Esophagus mucosa (tissue), 1 donor: Measurements from ENCODE around the gene AGBL2. TPM values are rescaled to one million over a fixed set of nuclear protein-coding genes. Genes with fewer than 3 reads are reported as not detected.
"Not testable (repeated sequence)": the region's sequence is repeated elsewhere in the genome, so short reads cannot be mapped to it uniquely, and the experiment has no call there.

ENCODE experiments used
- ATAC-seq: fragments of 200-7000 bp; cut with Tn5 transposase; one replicate; pipeline ENCODE4 v1.9.1; 2020
- total RNA-seq: library from RNA; stranded (reverse); gene quantifications from one replicate; pipeline ENCODE4 v1.2.4, GENCODE V29; 2023
- donor health status: DM: yes; HTN: yes; CAD: no.

AGBL2 gene, protein sequence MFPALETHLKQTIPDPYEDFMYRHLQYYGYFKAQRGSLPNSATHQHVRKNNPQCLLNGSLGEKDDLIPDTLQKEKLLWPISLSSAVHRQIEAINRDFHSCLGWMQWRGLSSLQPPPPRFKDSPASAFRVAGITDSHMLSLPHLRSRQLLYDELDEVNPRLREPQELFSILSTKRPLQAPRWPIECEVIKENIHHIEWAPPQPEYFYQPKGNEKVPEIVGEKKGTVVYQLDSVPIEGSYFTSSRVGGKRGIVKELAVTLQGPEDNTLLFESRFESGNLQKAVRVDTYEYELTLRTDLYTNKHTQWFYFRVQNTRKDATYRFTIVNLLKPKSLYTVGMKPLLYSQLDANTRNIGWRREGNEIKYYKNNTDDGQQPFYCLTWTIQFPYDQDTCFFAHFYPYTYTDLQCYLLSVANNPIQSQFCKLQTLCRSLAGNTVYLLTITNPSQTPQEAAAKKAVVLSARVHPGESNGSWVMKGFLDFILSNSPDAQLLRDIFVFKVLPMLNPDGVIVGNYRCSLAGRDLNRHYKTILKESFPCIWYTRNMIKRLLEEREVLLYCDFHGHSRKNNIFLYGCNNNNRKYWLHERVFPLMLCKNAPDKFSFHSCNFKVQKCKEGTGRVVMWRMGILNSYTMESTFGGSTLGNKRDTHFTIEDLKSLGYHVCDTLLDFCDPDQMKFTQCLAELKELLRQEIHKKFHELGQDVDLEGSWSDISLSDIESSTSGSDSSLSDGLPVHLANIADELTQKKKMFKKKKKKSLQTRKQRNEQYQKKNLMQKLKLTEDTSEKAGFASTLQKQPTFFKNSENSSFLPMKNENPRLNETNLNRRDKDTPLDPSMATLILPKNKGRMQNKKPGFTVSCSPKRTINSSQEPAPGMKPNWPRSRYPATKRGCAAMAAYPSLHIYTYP
- 1.1 TPM for total RNA-seq

DNA sequence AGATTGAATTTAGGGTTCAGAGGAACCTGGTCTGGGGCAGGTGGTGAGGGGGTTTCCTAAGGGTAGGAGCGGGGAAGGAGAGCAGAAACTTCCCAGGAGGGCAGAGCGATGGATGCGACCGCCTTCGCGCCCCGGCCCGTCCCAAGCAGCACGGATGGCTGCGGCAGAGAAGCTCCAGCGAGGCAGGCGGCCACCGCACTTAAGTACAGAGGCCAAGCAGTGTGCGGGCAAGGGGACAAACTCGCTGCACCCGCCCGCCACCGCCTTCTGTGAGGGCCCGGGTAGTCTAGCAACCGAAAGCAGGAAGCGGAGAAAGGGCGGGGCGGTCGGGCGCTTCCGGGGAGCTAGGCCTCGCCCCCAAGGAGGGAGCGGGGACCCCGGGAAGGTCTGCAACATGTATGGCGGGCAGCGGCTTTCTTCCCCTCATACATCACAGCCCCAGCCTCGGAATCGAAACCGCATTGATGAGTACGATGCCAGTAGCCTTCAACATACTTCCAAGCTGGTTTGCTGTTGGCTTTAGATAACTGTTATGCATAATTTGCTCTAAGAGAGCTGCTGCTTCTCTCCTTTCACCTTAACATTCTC, at the start of gene AGBL2:
TSS of gene AGBL2 (minus strand) at position 288 of the 588 bp plus-strand sequence. CDS start 719 bp downstream, outside the sequence.
- ATAC-seq = peak; percentile 86

DNA sequence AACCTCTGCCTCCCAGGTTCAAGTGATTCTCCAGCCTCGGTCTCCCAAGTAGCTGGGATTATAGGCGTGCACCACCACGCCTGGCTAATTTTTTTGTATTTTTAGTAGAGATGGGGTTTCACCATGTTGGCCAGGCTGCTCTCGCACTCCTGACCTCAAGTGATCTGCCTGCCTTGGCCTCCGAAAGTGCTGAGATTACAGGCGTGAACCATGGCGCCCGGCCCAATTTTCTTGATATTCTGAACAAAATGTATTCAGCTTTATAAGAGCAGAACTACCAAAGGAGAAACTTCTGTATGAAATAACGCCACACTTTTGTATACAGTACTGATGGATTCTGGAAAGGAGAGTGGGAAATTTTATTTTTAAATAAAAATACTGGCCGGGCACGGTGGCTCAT, 44.1 kb upstream of the AGBL2 start:
- ATAC-seq = not testable (repeated sequence)

- ATAC-seq = no peak
Observed at GRCh38 chr11:47756208-47756607, 41.0 kb upstream of the AGBL2 start.

DNA sequence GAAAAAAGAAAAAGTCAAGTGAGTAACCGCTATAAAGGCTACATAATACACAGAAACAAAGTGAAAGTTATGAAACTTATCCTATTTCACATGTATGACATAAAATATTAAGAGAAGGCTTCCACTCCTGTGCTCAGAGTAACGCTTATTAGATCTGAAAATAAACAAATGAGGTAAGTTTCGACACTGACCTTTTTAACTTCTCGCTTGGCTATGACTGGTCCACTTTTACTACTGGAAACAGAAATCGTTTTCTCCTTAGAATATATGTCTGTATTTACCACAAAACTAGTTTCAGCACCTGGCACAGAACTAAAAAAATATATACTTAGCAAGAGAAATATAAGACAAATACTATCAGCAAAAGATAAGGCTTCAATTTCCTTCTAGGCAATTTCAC, 35.6 kb upstream of the AGBL2 start:
- no peak for ATAC-seq

DNA sequence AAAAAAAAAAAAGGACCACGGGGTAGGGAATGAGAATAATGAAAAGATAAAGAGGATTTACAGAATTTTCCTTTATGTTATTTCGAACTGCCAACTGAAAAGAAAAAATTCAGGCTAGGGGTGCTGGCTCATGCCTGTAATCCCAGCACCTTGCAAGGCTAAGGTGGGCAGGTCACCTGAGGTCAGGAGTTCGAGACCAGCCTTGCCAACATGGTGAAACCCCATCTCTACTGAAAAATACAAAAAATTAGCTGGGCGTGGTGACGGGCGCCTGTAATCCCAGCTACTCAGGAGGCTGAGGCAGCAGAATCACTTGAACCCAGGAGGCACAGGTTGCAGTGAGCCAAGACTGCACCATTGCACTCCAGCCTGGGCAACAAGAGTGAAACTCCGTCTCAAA, 27.3 kb upstream of the AGBL2 start:
- not testable (repeated sequence) for ATAC-seq

DNA sequence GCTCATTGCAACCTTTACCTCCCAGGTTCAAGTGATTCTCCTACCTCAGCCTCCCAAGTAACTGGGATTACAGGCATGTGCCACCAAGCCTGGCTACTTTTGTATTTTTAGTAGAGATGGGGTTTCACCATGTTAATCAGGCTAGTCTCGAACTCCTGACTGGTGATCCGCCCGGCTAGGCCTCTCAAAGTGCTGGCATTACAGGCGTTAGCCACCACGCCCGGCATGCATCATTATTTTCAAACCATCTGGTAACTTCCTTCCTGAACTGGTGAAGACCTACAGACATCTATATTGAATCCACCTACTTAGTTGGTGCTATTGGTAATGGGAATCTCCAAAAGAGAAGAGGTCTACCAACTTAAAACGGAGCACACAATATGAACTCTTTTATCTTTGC, 22.6 kb upstream of the AGBL2 start:
- not testable (repeated sequence) for ATAC-seq

- ATAC-seq = no peak
Observed at GRCh38 chr11:47732271-47732670, 17.1 kb upstream of the AGBL2 start.

GRCh38 chr11:47731475-47731874, 16.3 kb upstream of the AGBL2 start:
- no peak for ATAC-seq

DNA sequence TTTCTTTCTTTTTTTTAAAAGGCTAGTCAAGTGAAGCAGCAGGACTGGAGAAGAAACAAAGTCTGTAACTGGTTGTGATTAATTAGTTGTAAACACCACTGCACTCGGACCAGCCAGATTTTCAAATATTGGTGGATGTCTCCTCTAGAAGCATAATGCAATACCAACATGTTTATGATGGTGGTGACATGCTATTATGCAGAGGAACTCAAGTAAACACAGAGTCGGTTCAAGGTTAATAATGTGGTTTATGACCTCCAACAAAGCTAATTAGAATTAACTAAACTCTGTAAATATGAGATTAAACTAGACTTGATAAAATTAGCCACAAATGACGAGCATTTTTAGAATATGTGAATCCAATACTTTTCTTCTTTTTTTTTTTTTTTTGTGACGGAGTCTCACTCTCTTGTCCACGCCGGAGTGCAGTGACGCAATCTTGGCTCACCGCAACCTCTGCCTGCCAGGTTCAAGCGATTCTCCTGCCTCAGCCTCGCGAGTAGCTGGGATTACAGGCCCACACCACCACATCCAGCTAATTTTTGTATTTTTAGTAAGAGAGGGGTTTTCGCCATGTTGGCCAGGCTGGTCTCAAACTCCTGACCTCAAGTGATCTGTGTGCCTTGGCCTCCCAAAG, 11.8 kb upstream of the AGBL2 start:
- ATAC-seq = no peak

DNA sequence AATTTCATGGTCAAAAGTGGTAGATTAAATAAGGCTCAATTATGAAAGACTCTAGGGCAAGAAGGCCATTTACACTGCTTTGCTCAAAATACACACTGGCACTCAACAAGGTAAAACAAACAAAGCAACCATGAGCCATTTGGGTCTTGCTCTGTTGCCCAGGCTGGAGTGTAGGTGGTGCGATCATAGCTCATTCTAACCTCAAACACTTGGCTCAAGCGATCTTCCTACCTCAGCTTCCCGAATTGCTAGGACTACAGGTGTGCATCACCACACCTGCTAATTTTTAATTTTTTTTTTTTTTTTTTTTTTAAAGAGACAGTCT, 10.9 kb upstream of the AGBL2 start:
- no peak for ATAC-seq

- no peak for ATAC-seq
Observed at GRCh38 chr11:47725442-47726117, 10.4 kb upstream of the AGBL2 start.

DNA sequence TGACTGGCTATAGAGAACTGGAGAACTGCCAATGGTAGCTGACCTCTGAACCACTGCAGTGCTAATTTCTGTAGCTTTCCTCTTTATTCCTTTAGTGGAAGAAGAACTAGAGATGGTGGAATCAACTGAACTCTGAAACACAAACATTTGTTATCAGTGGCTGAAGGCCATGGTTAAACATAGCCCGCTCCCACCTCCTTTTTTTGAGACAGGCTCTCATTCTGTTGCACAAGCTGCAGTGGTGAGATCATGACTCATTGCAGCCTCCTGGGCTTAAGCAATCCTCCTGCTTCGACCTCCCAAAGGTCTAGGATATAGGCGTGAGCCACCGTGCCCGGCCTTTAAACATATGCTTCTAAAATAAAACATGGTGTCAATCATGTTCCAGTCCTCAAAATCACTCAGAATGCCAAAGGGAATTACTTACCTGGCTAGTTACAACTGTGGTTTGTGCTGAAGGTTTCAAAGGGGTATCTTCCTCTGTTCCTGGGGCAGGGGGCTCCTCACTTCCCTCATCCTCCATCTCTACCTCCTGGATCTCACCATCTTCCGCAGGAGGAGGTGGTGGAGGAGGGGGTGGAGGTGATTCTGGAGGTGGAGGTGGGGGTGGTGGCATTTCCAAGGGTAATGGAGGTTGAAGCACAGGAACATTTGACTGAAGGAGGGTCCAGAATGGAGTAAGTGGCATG, 9.0 kb upstream of the AGBL2 start:
- no peak for ATAC-seq

- no peak for ATAC-seq
Observed at GRCh38 chr11:47723041-47723440, 7.9 kb upstream of the AGBL2 start.

GRCh38 chr11:47720651-47721050, 5.5 kb upstream of the AGBL2 start:
- ATAC-seq = no peak

- no peak for ATAC-seq
Observed at GRCh38 chr11:47716692-47717091, 1.5 kb upstream of the AGBL2 start.

DNA sequence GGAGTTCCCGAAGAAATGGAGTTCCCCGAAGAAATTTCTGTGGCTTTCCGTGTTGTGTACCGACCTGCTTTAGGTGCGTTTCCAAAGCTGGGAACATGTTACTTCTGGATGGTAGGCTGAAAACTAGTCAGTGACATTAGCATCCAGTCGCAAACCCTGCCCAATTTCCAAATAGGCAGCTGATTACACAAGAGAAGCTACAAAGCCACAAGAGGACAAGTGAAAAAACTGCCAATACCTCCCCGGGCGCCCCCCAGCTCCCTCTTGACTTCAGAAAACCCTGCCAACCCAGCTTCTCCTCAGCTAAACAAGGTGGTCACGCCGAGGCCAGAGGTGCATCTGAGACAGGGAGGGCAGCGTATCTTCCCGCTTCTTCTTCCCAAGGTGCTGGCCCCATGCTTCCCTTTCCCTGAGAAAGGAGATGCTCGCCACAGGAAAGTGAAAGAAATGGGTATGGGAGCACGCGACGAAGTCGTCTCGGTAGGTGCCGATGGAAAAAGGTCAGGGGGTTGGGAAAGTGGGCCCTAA, 551 bp downstream of the AGBL2 start:
- peak; percentile 48 for ATAC-seq

GRCh38 chr11:47711816-47712215, 3.4 kb downstream of the AGBL2 start:
- ATAC-seq = no peak

GRCh38 chr11:47711225-47711624, 3.9 kb downstream of the AGBL2 start:
- no peak for ATAC-seq

GRCh38 chr11:47707275-47707786, 7.8 kb downstream of the AGBL2 start:
- not testable (repeated sequence) for ATAC-seq

DNA sequence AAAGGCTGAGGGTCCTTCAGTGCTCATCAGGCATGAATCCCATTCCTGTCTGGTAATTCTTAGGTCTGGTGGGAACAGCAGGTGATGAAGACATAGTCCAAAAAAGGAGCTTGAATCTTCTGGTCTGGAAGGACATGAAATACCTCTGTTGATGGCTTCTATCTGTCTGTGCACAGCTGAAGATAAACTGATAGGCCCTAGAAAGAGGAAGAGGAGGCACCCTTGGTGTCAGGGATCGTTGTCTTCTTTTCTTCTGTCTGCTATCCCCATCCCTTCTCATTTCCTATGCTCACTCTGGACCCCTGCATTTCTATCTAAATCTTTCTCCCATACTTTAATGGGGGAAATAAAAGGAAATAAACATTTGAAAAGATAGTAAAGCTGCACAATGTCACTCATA, 9.4 kb downstream of the AGBL2 start:
- ATAC-seq = no peak

GRCh38 chr11:47691979-47692378, 23.2 kb downstream of the AGBL2 start:
- ATAC-seq = no peak
